NB4 (cell line): ENCODE results near the gene CDC42EP4.
"Not testable (repeated sequence)": the region's sequence is repeated elsewhere in the genome, so short reads cannot be mapped to it uniquely, and the experiment has no call there.

Experiments used
- DNase-seq: peaks from one replicate; pipeline ENCODE4 v3.0.0; 2010; ENCODE audit warnings: low read depth
- H3K4me3 ChIP-seq: one replicate; pipeline ENCODE4 v1.5.1; 2011; ENCODE audit warnings: mild to moderate bottlenecking, low read depth, low read length, moderate library complexity
- CTCF ChIP-seq: IDR thresholded peaks from one replicate; pipeline ENCODE4 v1.5.1; 2012; ENCODE audit warnings: low read depth, low read length
- MAX ChIP-seq: IDR thresholded peaks from 2 replicates; pipeline ENCODE4 v1.6.1; 2011; ENCODE audit warnings: low read depth, low read length
- MYC ChIP-seq: IDR thresholded peaks from 2 replicates; pipeline ENCODE4 v1.6.1; 2011; ENCODE audit warnings: low read depth, low read length
- POLR2A ChIP-seq: IDR thresholded peaks from 2 replicates; pipeline ENCODE4 v1.6.1; 2011; ENCODE audit warnings: mild to moderate bottlenecking; ENCODE audit not compliant: insufficient read length; ENCODE audit errors: extremely low read depth

CDC42EP4 gene

GRCh38 chr17:73267648-73268537 is 43.9 kb downstream of the CDC42EP4 start:
- TF ChIP-seq POLR2A (no peak), MAX (no peak), CTCF (no peak), MYC (no peak)
- no peak for DNase-seq
- H3K4me3 ChIP-seq = no peak overlapping the region

- no peak overlapping the region for H3K4me3 ChIP-seq
- no peak for DNase-seq
- TF ChIP-seq POLR2A (no peak), MYC (no peak), MAX (no peak), CTCF (no peak)
Observed at GRCh38 chr17:73266796-73267195, 45.0 kb downstream of the CDC42EP4 start.

- TF ChIP-seq MYC (no peak), CTCF (no peak), MAX (no peak), POLR2A (no peak)
- peak; percentile 38 for DNase-seq
- H3K4me3 ChIP-seq = no peak overlapping the region
Observed at GRCh38 chr17:73265646-73266640, 45.9 kb downstream of the CDC42EP4 start.

GRCh38 chr17:73264448-73264847 is 47.4 kb downstream of the CDC42EP4 start:
- DNase-seq, H3K4me3 ChIP-seq: not testable (repeated sequence)

- DNase-seq = peak; percentile 30
- TF ChIP-seq POLR2A = no peak
- no peak for TF ChIP-seq CTCF
- TF ChIP-seq MYC = no peak
- no peak for TF ChIP-seq MAX
- peak overlapping the region; percentile 36 for H3K4me3 ChIP-seq
Observed at GRCh38 chr17:73262676-73263642, 48.8 kb downstream of the CDC42EP4 start.
